ENCODE measurements around the gene MDN1.

Gene MDN1

DNA sequence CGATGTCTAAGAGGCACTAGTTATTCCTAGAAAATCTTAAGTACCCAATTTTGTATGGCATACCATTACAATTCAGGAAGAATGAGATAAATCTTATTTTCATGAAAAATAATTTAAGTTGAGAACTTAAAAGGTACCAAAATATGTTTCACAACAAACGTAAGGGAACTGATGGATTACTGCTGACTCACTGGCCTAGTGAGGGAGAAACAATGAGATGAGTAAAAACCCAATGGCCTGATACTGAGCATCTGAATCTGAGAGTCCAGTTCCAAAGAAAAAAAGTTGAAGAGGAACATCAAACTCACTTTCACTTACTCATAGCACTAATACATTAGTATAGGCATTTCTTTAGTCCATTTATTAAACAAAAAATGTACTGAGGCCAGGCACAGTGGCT lies 56.0 kb downstream of the MDN1 start:
- no peak for TF ChIP-seq CTCF (IDR thresholded peaks at IDR 0.05; ENCODE audit: low read depth, low read length)

GRCh38 chr6:89758830-89759229 lies 60.8 kb downstream of the MDN1 start:
- no peak overlapping the region for H3K4me3 ChIP-seq (ENCODE audit: low read depth, low read length)
- no peak for TF ChIP-seq CTCF (IDR thresholded peaks at IDR 0.05; ENCODE audit: low read depth, low read length)

More for the DNA sequence above, 56.0 kb downstream of the MDN1 start:
- H3K4me3 ChIP-seq (ENCODE audit: low read depth, low read length) = no peak overlapping the region

DNA sequence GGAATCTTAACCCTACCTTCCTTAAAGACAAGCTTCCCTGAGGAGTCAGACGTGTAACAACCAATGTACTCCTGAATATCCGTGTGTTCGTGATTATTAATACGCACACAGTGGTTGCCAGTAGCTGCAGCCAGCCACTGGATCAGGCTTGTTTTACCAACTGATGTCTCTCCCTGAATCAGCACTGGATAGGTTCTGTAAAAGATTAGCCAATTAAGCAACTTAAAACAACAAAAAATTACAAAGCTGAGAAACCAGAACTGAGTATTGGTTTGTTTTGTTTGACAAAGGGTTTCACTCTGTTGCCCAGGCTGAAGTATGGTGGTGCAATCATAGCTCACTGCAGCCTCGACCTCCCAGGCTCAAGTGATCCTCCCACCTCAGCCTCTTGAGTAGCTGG lies 69.3 kb downstream of the MDN1 start:
- TF ChIP-seq CTCF (IDR thresholded peaks at IDR 0.05; ENCODE audit: low read depth, low read length) = no peak

GRCh38 chr6:89749918-89750317 lies 69.7 kb downstream of the MDN1 start:
- TF ChIP-seq CTCF (IDR thresholded peaks at IDR 0.05; ENCODE audit: low read depth, low read length) = no peak
- no peak overlapping the region for H3K4me3 ChIP-seq (ENCODE audit: low read depth, low read length)

More for the DNA sequence above, 69.3 kb downstream of the MDN1 start:
- H3K4me3 ChIP-seq (ENCODE audit: low read depth, low read length) = no peak overlapping the region

- no peak for TF ChIP-seq CTCF (IDR thresholded peaks at IDR 0.05; ENCODE audit: low read depth, low read length)
- no peak overlapping the region for H3K4me3 ChIP-seq (ENCODE audit: low read depth, low read length)
These were observed 73.9 kb downstream of the MDN1 start for GRCh38 chr6:89745716-89746115.

DNA sequence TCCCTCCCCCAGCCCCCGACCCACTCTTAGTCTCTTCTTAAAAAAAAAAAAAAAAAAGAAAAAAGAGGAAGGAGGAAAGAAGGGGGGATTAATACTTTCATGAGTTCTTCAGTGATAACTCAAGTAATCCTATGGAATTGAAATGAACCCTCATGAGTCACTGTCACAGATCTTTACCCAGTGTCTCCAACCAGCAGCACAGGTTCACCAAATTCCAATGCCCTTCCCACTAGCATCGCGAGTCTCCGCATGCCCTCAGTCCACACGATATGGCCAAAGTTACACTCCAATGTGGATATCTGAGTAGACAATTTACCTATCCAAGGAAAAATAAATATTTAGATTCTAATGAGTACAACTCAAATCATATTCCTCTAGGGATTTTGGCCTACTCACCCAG lies 74.5 kb downstream of the MDN1 start:
- TF ChIP-seq CTCF (IDR thresholded peaks at IDR 0.05; ENCODE audit: low read depth, low read length) = no peak
- H3K4me3 ChIP-seq (ENCODE audit: low read depth, low read length) = no peak overlapping the region

- TF ChIP-seq CTCF (IDR thresholded peaks at IDR 0.05; ENCODE audit: low read depth, low read length) = no peak
- no peak overlapping the region for H3K4me3 ChIP-seq (ENCODE audit: low read depth, low read length)
These were observed 82.7 kb downstream of the MDN1 start for GRCh38 chr6:89736893-89737292.

All from WI38 (cell line).